ENCODE measurements around the gene CADPS. TPM values are rescaled to one million over a fixed set of nuclear protein-coding genes. Genes with fewer than 3 reads are reported as not detected.

CADPS gene
- total RNA-seq, 4 donors from 2014 or later, result 1.0 to 8.1 (median 2.0) TPM

DNA sequence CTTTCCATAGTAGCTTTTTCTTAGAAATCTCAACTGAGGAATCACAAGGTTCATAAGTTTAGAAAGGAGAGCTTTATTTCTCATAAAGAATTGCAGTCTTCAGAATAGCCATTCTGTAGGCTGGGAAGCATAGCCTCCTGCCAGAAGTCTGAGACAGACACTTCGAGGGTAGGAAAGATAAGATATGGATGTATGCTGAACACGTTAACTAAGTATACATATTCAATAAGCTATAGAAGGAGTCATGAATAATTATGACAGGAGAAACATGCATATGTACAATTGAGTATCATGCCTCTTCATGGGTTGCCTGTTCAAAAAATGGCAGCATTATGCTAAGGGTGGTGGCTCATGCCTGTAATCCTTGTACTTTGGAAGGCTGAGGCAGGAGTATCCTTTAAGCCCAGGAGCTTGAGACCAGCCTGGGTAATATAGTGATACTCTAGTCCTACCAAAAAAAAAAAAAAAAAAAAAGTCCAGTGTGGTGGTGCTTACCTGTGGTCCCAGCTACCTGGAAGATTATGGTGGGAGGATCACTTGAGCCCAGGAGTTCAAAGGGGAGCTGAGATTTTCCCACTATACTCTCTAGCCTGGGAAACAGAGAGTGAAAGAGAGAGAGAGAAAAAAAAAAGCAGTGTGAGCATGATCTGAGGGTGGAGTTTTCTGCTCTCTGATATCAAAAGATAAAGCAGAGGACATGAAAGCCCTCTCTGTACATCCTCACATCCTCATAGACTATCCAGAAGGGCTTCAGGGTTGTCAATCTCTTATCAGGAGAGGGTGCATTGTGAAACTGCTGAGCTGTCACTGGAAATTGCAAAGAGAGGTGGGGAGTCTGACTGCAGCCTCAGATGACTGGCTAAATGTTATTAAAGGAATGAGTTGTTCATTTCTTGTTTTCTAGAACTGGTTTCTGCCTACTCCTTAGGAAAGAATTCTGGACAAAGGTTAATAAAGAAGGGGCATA is 23.6 kb upstream of the CADPS start:
- no peak for TF ChIP-seq POLR2A (IDR thresholded peaks at IDR 0.05; ENCODE audit: low read depth)
- peak; percentile 47 for DNase-seq (ENCODE audit: extremely low spot score)
- Histone ChIP-seq H3K27ac (replicated peaks in 1 of 4) (no peak overlapping the region), H3K36me3 (no peaks in the 10 kb centered on the region), H3K27me3 (no peaks in the 10 kb centered on the region), H3K9me3 (no peaks in the 10 kb centered on the region), H3K4me1 (no peaks in the 10 kb centered on the region), H3K4me3 (no peak overlapping the region)
- intact Hi-C loops (cut with DNase I), result no loop called here
- WGBS, result 73% methylated on average over 2 of the region's 2 CpGs

DNA sequence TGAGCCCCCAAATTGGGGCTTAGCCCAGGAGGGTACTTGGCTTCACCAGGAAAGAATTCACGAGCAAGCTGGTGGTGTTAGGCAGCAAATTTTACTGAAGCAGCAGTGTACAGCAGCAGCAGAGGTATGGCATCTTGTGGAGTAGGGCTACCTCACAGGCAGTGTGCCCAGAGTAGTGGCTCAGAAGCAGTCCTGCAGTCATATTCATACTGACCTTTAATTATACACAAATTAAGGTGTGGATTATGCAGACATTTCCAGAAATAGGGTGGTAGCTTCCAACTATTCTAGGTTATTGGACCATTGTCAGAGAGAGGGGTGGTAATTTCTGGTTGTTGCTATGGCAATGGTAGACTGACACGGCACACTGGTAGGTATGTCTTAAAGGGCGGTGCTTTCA is 20.7 kb upstream of the CADPS start:
- TF ChIP-seq POLR2AphosphoS5 (IDR thresholded peaks at IDR 0.05) (no peak), EP300 (IDR thresholded peaks at IDR 0.05) (no peak), POLR2A (IDR thresholded peaks at IDR 0.05; ENCODE audit: low read depth) (no peak)
- TF ChIP-seq, protein P1, sequence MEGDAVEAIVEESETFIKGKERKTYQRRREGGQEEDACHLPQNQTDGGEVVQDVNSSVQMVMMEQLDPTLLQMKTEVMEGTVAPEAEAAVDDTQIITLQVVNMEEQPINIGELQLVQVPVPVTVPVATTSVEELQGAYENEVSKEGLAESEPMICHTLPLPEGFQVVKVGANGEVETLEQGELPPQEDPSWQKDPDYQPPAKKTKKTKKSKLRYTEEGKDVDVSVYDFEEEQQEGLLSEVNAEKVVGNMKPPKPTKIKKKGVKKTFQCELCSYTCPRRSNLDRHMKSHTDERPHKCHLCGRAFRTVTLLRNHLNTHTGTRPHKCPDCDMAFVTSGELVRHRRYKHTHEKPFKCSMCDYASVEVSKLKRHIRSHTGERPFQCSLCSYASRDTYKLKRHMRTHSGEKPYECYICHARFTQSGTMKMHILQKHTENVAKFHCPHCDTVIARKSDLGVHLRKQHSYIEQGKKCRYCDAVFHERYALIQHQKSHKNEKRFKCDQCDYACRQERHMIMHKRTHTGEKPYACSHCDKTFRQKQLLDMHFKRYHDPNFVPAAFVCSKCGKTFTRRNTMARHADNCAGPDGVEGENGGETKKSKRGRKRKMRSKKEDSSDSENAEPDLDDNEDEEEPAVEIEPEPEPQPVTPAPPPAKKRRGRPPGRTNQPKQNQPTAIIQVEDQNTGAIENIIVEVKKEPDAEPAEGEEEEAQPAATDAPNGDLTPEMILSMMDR (IDR thresholded peaks at IDR 0.05), result no peak
- intact Hi-C loops (cut with DNase I), result no loop called here
- no peaks in the 10 kb centered on the region for H3K4me1 ChIP-seq
- H3K36me3 ChIP-seq, result no peaks in the 10 kb centered on the region
- no peak overlapping the region for H3K4me3 ChIP-seq
- no peak for DNase-seq (ENCODE audit: extremely low spot score)
- 96% methylated on average over 3 of the region's 3 CpGs for WGBS
- no peak overlapping the region for H3K27ac ChIP-seq (replicated peaks in 1 of 4)
- H3K9me3 ChIP-seq, result no peaks in the 10 kb centered on the region
- H3K27me3 ChIP-seq, result no peaks in the 10 kb centered on the region

DNA sequence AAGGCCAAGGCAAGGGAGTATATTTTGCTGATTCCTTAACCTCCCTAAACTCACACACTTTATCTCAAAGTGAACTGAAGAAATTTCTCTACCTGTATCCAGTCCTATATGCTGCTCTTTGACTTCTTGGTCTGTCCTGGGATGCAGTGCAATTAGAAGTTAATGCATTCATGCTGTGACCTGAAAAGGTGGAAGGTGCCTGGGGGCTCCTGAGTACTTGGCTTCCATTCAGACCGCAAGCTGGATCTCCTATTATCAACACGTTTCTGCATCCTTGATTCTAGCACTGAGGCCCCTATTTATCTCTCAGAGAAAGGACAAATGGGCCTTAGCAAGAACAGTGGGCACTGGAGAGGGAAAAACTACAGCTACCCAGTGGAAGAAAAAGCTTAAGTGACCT is 17.7 kb upstream of the CADPS start:
- Histone ChIP-seq H3K4me1 (no peaks in the 10 kb centered on the region), H3K27me3 (no peaks in the 10 kb centered on the region), H3K36me3 (no peaks in the 10 kb centered on the region), H3K9me3 (no peaks in the 10 kb centered on the region), H3K27ac (replicated peaks in 1 of 4) (no peak overlapping the region), H3K4me3 (no peak overlapping the region)
- peak; percentile 62 for DNase-seq (ENCODE audit: extremely low spot score)
- intact Hi-C loops (cut with DNase I), result no loop called here
- no peak for TF ChIP-seq POLR2AphosphoS5 (IDR thresholded peaks at IDR 0.05)
- TF ChIP-seq, protein P1 (IDR thresholded peaks at IDR 0.05), result no peak
- TF ChIP-seq EP300 (IDR thresholded peaks at IDR 0.05), result no peak
- no peak for TF ChIP-seq POLR2A (IDR thresholded peaks at IDR 0.05; ENCODE audit: low read depth)
- 84% methylated on average over 2 of the region's 2 CpGs for WGBS

- intact Hi-C loops (cut with DNase I), result no loop called here
- DNase-seq (ENCODE audit: extremely low spot score), result no peak
- no peak overlapping the region for H3K27ac ChIP-seq (replicated peaks in 1 of 4)
- WGBS, result 66% methylated on average over 2 of the region's 2 CpGs
- no peaks in the 10 kb centered on the region for H3K27me3 ChIP-seq
- H3K9me3 ChIP-seq, result no peaks in the 10 kb centered on the region
- H3K4me3 ChIP-seq, result no peak overlapping the region
- no peaks in the 10 kb centered on the region for H3K4me1 ChIP-seq
- TF ChIP-seq POLR2AphosphoS5 (IDR thresholded peaks at IDR 0.05) (no peak), EP300 (IDR thresholded peaks at IDR 0.05) (no peak), POLR2A (IDR thresholded peaks at IDR 0.05; ENCODE audit: low read depth) (no peak)
- TF ChIP-seq, protein P1 (IDR thresholded peaks at IDR 0.05), result no peak
- H3K36me3 ChIP-seq, result no peaks in the 10 kb centered on the region
Observed at GRCh38 chr3:62892045-62892444, 16.8 kb upstream of the CADPS start.

GRCh38 chr3:62888778-62889177 is 13.6 kb upstream of the CADPS start:
- Histone ChIP-seq H3K4me3 (no peak overlapping the region), H3K4me1 (no peaks in the 10 kb centered on the region), H3K27ac (replicated peaks in 1 of 4) (no peak overlapping the region), H3K9me3 (no peaks in the 10 kb centered on the region), H3K27me3 (no peaks in the 10 kb centered on the region), H3K36me3 (no peaks in the 10 kb centered on the region)
- WGBS, result 75% methylated on average over 1 of the region's 1 CpG
- no peak for DNase-seq (ENCODE audit: extremely low spot score)
- intact Hi-C loops (cut with DNase I), result no loop called here
- TF ChIP-seq POLR2A (IDR thresholded peaks at IDR 0.05; ENCODE audit: low read depth) (no peak), POLR2AphosphoS5 (IDR thresholded peaks at IDR 0.05) (no peak), EP300 (IDR thresholded peaks at IDR 0.05) (no peak)
- TF ChIP-seq, protein P1 (IDR thresholded peaks at IDR 0.05), result no peak
